Vagina (tissue), 2 donors: ENCODE measurements around the gene ARHGEF38.

Experiments
- POLR2AphosphoS5 ChIP-seq, 2 donors: sonication (generic); formaldehyde crosslinking; IDR thresholded peaks; one replicate each; pipeline ENCODE4 v1.9.0; 2017; ENCODE audit warnings: antibody characterized with exemption in 2 of 2, mild to moderate bottlenecking in 2 of 2, low read depth in 1 of 2; ENCODE audit not compliant: insufficient read depth in 1 of 2
- TF ChIP-seq, protein P1 (sequence below), 3 experiments: fragments of 450-650 bp in 2 of 3; fragments of 200-600 bp in 1 of 3; sonication (generic) in 1 of 3; IDR thresholded peaks; one replicate each; pipeline ENCODE4 v1.5.1; 2017 to 2019; ENCODE audit warnings: antibody characterized with exemption in 3 of 3, mild to moderate bottlenecking in 2 of 3, moderate library complexity in 2 of 3

DNA sequence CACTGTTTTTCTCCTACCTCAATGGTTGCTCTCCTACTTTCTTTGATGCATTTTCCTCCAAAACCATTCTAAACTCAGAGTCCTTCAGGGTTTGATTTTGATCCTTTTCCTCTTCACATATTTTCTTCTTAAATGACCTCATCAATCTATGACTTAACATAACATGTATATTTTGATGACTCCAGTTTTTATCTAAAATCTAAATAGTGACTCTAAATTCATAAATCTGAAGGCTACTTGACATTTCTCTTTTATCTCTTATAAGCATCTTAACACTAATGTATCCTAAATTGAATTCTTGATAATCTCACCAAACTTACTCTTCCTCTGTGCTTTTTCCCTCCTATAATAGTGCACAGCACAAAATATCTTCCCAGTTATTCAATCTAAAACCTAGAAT, 4.7 kb upstream of the ARHGEF38 start:
- TF ChIP-seq, protein P1, sequence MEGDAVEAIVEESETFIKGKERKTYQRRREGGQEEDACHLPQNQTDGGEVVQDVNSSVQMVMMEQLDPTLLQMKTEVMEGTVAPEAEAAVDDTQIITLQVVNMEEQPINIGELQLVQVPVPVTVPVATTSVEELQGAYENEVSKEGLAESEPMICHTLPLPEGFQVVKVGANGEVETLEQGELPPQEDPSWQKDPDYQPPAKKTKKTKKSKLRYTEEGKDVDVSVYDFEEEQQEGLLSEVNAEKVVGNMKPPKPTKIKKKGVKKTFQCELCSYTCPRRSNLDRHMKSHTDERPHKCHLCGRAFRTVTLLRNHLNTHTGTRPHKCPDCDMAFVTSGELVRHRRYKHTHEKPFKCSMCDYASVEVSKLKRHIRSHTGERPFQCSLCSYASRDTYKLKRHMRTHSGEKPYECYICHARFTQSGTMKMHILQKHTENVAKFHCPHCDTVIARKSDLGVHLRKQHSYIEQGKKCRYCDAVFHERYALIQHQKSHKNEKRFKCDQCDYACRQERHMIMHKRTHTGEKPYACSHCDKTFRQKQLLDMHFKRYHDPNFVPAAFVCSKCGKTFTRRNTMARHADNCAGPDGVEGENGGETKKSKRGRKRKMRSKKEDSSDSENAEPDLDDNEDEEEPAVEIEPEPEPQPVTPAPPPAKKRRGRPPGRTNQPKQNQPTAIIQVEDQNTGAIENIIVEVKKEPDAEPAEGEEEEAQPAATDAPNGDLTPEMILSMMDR (IDR thresholded peaks at IDR 0.05), result no peak
- TF ChIP-seq POLR2AphosphoS5 (IDR thresholded peaks at IDR 0.05; ENCODE audit: insufficient read depth in 1 of 2, low read depth in 1 of 2), result no peak
